Calu3 (cell line): Measurements from ENCODE around the gene CPM. TPM values are rescaled to one million over a fixed set of nuclear protein-coding genes. Genes with fewer than 3 reads are reported as not detected.

Source experiments
- BruUV-seq: library from RNA; stranded (reverse); fragments of 400-500 nt; replicated peaks from 2 replicates; lab custom pipeline; 2021; lab: Mats Ljungman, UMichigan
- CTCF ChIA-PET: fragments of 300-600 bp; sonication (Branson Sonifier 250); formaldehyde crosslinking; loops from one replicate; lab custom pipeline; 2022; ENCODE audit warnings: antibody characterized with exemption; lab: Charles Lee
- DNase-seq: peaks from one replicate; pipeline ENCODE4 v3.0.0; 2022
- H3K27ac Mint-ChIP-seq: one replicate; pipeline ENCODE4 v1.8.0; 2022; ENCODE audit warnings: mixed read lengths; ENCODE audit not compliant: unreplicated experiment
- H3K27me3 Mint-ChIP-seq: one replicate; pipeline ENCODE4 v1.8.0; 2022; ENCODE audit warnings: mixed read lengths; ENCODE audit not compliant: unreplicated experiment
- H3K36me3 Mint-ChIP-seq: one replicate; pipeline ENCODE4 v1.8.0; 2022; ENCODE audit warnings: mild to moderate bottlenecking, moderate library complexity, mixed read lengths; ENCODE audit not compliant: insufficient read depth, unreplicated experiment
- H3K4me1 Mint-ChIP-seq: one replicate; pipeline ENCODE4 v1.8.0; 2022; ENCODE audit warnings: mild to moderate bottlenecking, low read depth, mixed read lengths; ENCODE audit not compliant: unreplicated experiment
- H3K4me3 Mint-ChIP-seq: one replicate; pipeline ENCODE4 v1.8.0; 2022; ENCODE audit warnings: mild to moderate bottlenecking, low read depth, moderate library complexity, mixed read lengths; ENCODE audit not compliant: unreplicated experiment
- H3K9me3 Mint-ChIP-seq: one replicate; pipeline ENCODE4 v1.8.0; 2022; ENCODE audit warnings: low read depth, mixed read lengths; ENCODE audit not compliant: unreplicated experiment
- CTCF ChIP-seq: fragments of 200-600 bp; IDR thresholded peaks from one replicate; pipeline ENCODE4 v1.8.0; 2022; ENCODE audit warnings: antibody characterized with exemption; ENCODE audit not compliant: unreplicated experiment
- intact Hi-C: fragments of 100-400 bp; cut with micrococcal nuclease; formaldehyde crosslinking; loops from one replicate; pipeline ENCODE4 v1.10.0; 2022; ENCODE audit not compliant: unreplicated experiment
- total RNA-seq: library from RNA; stranded (reverse); gene quantifications from 2 replicates; pipeline ENCODE4 v1.2.3, GENCODE V29; 2022

The CPM gene
- total RNA-seq, 1 experiment from 2014 or later, result 11.9 TPM

- no peak for DNase-seq
- CTCF ChIA-PET, result no interaction called here
- Mint-ChIP-seq H3K4me1 (no peaks in the 10 kb centered on the region), H3K27me3 (no peaks in the 10 kb centered on the region), H3K9me3 (no peaks in the 10 kb centered on the region), H3K27ac (no peak overlapping the region), H3K4me3 (no peak overlapping the region), H3K36me3 (no peaks in the 10 kb centered on the region)
- intact Hi-C loops, result no loop called here
- BruUV-seq, result no TSS peak
- TF ChIP-seq CTCF, result no peak
These were observed 19.3 kb downstream of the CPM start for GRCh38 chr12:68913682-68914081.

GRCh38 chr12:68912916-68913315, 20.1 kb downstream of the CPM start:
- no peaks in the 10 kb centered on the region for H3K27me3 Mint-ChIP-seq
- no peak for DNase-seq
- no peaks in the 10 kb centered on the region for H3K36me3 Mint-ChIP-seq
- intact Hi-C loops, result no loop called here
- no peaks in the 10 kb centered on the region for H3K4me1 Mint-ChIP-seq
- H3K9me3 Mint-ChIP-seq, result no peaks in the 10 kb centered on the region
- CTCF ChIA-PET, result no interaction called here
- BruUV-seq, result no TSS peak
- no peak for TF ChIP-seq CTCF
- no peak overlapping the region for H3K4me3 Mint-ChIP-seq
- no peak overlapping the region for H3K27ac Mint-ChIP-seq

GRCh38 chr12:68911197-68911718, 21.7 kb downstream of the CPM start:
- CTCF ChIA-PET, result interaction anchor here (0.5 kb wide), 1 partner anchor 558 kb away, joined by 6 read pairs; no protein-coding TSS in a partner anchor

GRCh38 chr12:68910128-68910527, 22.8 kb downstream of the CPM start:
- Mint-ChIP-seq H3K9me3 (no peaks in the 10 kb centered on the region), H3K27me3 (no peaks in the 10 kb centered on the region), H3K36me3 (no peaks in the 10 kb centered on the region), H3K4me3 (no peak overlapping the region), H3K27ac (no peak overlapping the region), H3K4me1 (no peaks in the 10 kb centered on the region)
- no peak for DNase-seq
- no TSS peak for BruUV-seq
- no peak for TF ChIP-seq CTCF
- CTCF ChIA-PET, result no interaction called here
- intact Hi-C loops, result no loop called here

More at GRCh38 chr12:68911197-68911718, 21.7 kb downstream of the CPM start:
- intact Hi-C loops, result no loop called here
- Mint-ChIP-seq H3K4me3 (no peak overlapping the region), H3K27me3 (no peaks in the 10 kb centered on the region), H3K36me3 (no peaks in the 10 kb centered on the region), H3K4me1 (no peaks in the 10 kb centered on the region), H3K27ac (no peak overlapping the region), H3K9me3 (no peaks in the 10 kb centered on the region)
- TF ChIP-seq CTCF, result no peak
- DNase-seq, result no peak
- BruUV-seq, result no TSS peak
